Astrocyte (in vitro differentiated cells and primary cell): Measurements from ENCODE around the gene KCTD13. TPM values are rescaled to one million over a fixed set of nuclear protein-coding genes. Genes with fewer than 3 reads are reported as not detected.

Experiments
- DNase-seq: peaks from one replicate; pipeline ENCODE4 v3.0.0-alpha.2; 2010; ENCODE audit warnings: low read depth
- FAIRE-seq: peaks from 2 replicates; lab custom pipeline; 2011; peaks lifted over from hg19 to GRCh38; lab: Jason Lieb, UNC
- H2AFZ ChIP-seq: 2 replicates; pipeline ENCODE4 v1.6.0; 2012; ENCODE audit warnings: low read depth, low read length, inconsistent platforms
- H3K27ac ChIP-seq: 2 replicates; pipeline ENCODE4 v1.5.1; 2011; ENCODE audit warnings: low read depth, low read length, inconsistent platforms
- H3K27me3 ChIP-seq: 2 replicates; pipeline ENCODE4 v1.6.0; 2011; ENCODE audit warnings: low read length, inconsistent platforms; ENCODE audit not compliant: insufficient read depth
- H3K36me3 ChIP-seq: 2 replicates; pipeline ENCODE4 v1.5.1; 2011; ENCODE audit warnings: low read length, inconsistent platforms; ENCODE audit not compliant: insufficient read depth
- H3K4me1 ChIP-seq: 2 replicates; pipeline ENCODE4 v1.5.1; 2011; ENCODE audit warnings: low read length, inconsistent platforms; ENCODE audit not compliant: insufficient read depth
- H3K4me2 ChIP-seq: 2 replicates; pipeline ENCODE4 v1.6.0; 2012; ENCODE audit warnings: low read length, inconsistent platforms
- H3K4me3 ChIP-seq: 2 replicates; pipeline ENCODE4 v1.5.1; 2011; ENCODE audit warnings: low read depth, mild to moderate bottlenecking, low read length, inconsistent platforms; ENCODE audit not compliant: insufficient read depth
- H3K79me2 ChIP-seq: 2 replicates; pipeline ENCODE4 v1.6.0; 2012; ENCODE audit warnings: mild to moderate bottlenecking, low read length, inconsistent platforms; ENCODE audit not compliant: insufficient read depth
- H3K9ac ChIP-seq: 2 replicates; pipeline ENCODE4 v1.6.0; 2012; ENCODE audit warnings: mild to moderate bottlenecking, low read length, inconsistent platforms
- H3K9me3 ChIP-seq: 2 replicates; pipeline ENCODE4 v1.5.1; 2012; ENCODE audit warnings: low read depth, mild to moderate bottlenecking, low read length, inconsistent platforms; ENCODE audit not compliant: insufficient read depth
- H4K20me1 ChIP-seq: 2 replicates; pipeline ENCODE4 v1.6.0; 2012; ENCODE audit warnings: low read length, inconsistent platforms; ENCODE audit not compliant: insufficient read depth
- H3K27ac Mint-ChIP-seq: one replicate; pipeline ENCODE4 v1.8.0; 2021; ENCODE audit warnings: mild to moderate bottlenecking, mixed read lengths; ENCODE audit not compliant: unreplicated experiment
- H3K27me3 Mint-ChIP-seq: one replicate; pipeline ENCODE4 v1.8.0; 2021; ENCODE audit warnings: low read depth, mixed read lengths; ENCODE audit not compliant: unreplicated experiment
- H3K36me3 Mint-ChIP-seq: one replicate; pipeline ENCODE4 v1.8.0; 2021; ENCODE audit warnings: low read depth, mixed read lengths; ENCODE audit not compliant: unreplicated experiment
- H3K4me1 Mint-ChIP-seq: one replicate; pipeline ENCODE4 v1.8.0; 2021; ENCODE audit warnings: low read depth, mixed read lengths; ENCODE audit not compliant: unreplicated experiment
- H3K4me3 Mint-ChIP-seq: one replicate; pipeline ENCODE4 v1.8.0; 2021; ENCODE audit warnings: mild to moderate bottlenecking, moderate library complexity, mixed read lengths; ENCODE audit not compliant: unreplicated experiment
- H3K9me3 Mint-ChIP-seq: one replicate; pipeline ENCODE4 v1.8.0; 2021; ENCODE audit warnings: mild to moderate bottlenecking, mixed read lengths; ENCODE audit not compliant: unreplicated experiment
- CTCF ChIP-seq: IDR thresholded peaks from 2 replicates; pipeline ENCODE4 v1.5.1; 2011; ENCODE audit warnings: low read depth, mild to moderate bottlenecking, inconsistent platforms, low read length, moderate library complexity; ENCODE audit not compliant: insufficient read depth
- EZH2 ChIP-seq: IDR thresholded peaks from 2 replicates; pipeline ENCODE4 v1.6.1; 2012; ENCODE audit warnings: mild to moderate bottlenecking, low read length, inconsistent platforms; ENCODE audit not compliant: insufficient read depth
- total RNA-seq: library from RNA; stranded (reverse); gene quantifications from 2 replicates; pipeline ENCODE4 v1.2.1, GENCODE V29; 2021

KCTD13 gene
- total RNA-seq, 1 donor from 2014 or later, result 27.1 TPM

DNA sequence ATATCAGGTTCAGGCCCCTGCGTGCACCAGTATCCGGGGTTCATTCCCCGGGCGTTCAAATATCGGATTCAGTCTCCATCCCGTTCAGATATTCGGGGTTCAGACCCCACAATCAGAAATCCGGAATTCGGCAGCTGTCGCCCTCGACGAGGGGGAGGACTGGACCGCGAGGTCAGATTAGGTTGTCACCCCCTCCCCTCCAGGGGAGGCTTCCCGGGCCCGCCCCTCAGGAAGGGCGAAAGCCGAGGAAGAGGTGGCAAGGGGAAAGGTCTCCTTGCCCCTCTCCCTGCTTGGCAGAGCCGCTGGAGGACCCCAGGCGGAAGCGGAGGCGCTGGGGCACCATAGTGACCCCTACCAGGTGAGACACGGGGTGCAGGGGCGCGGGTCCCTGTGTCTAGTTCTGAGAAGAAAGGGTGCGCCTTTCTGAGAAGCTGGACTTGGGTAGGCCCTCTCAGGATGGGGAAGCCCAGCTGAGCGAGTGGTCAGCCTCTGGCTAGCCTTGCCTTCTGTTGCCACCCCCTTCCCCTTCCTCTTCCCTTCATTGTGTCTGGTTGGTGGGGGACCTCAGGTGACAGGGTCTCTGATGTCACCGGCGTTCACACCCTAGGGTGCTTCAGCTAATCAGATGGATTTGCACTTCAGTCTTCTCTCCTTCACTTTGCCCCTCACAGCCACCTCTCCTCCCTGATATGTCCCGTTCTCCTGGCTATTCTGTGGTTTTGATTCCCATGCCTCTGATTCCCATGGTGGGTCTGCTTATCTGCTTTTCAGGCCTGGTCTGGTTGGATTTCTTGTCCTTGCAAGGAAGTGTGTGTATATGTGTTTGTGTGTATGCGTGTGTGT lies 48.5 kb upstream of the KCTD13 start:
- no peak for FAIRE-seq
- H3K79me2 ChIP-seq, result peaks cover 54% of the 10 kb centered on the region

DNA sequence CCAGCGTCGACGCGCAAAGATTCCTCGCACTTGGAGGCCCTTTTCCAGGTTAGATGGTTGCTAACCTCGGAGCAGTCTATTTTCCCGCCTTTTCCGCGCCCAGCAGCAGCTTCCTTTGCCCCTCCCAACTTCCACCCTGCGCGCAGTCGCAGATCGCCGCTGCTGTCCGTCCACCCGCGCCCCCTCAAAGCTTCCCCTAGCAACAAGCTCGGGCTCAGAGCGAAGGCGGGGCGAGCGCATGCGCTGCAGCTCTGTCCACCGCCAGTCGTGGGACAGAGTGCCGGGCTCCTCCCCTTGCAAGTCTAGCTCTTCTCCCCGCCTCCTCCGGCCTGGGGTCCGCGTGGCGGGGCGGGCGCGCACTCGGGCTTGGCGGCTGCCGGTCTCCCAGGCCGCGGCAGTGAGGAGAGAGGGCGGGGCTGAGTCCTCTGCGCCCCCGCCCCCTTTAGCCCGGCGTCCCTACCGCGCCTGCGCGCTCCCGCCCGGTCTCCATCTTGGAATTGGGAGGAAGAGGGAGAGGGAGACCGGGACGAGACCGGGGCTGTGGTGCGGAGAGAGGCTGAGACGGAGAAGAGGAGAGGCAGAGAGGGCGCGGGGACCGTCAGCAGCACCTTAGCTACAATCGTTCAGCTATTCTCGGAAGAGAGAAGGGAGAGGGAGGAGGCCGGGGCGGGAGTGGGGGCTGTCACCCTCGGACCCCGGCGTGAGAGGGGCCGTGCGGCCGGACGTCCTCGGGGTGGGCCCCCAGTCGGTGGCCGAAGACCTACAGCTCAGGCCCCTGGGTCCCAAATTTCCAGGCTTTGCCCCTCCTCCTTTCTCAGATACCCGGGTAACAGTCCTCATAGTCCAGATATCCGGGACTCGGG lies 47.6 kb upstream of the KCTD13 start, which contains the start of gene TAOK2:
Gene TAOK2, plus strand, starts transcription at position 485 of the 863 bp plus-strand sequence. CDS start 3,905 bp downstream, outside the sequence.
- Histone ChIP-seq H3K4me1 (peaks cover 23% of the 10 kb centered on the region), H3K9me3 (peaks cover 3% of the 10 kb centered on the region), H3K27ac (peak within 1 kb of the TSS; percentile 79), H3K4me3 (peak within 1 kb of the TSS; percentile 82), H3K36me3 (peaks cover 11% of the 10 kb centered on the region), H3K27me3 (no peaks in the 10 kb centered on the region), H3K79me2 (peaks cover 49% of the 10 kb centered on the region), H2AFZ (peak within 1 kb of the TSS; percentile 72), H4K20me1 (peaks cover 42% of the 10 kb centered on the region), H3K9ac (peak within 1 kb of the TSS; percentile 92), H3K4me2 (peak within 1 kb of the TSS; percentile 95)
- Mint-ChIP-seq H3K4me1 (peaks cover 17% of the 10 kb centered on the region), H3K27ac (peak within 1 kb of the TSS; percentile 77), H3K27me3 (no peaks in the 10 kb centered on the region), H3K36me3 (peaks cover 38% of the 10 kb centered on the region), H3K4me3 (peak within 1 kb of the TSS; percentile 88), H3K9me3 (peaks cover 3% of the 10 kb centered on the region)
- peak; percentile 97 for DNase-seq
- TF ChIP-seq EZH2 (no peak), CTCF (no peak)
- no peak for FAIRE-seq

More for the DNA sequence above, 48.5 kb upstream of the KCTD13 start:
- Histone ChIP-seq H4K20me1 (peaks cover 51% of the 10 kb centered on the region), H3K9ac (peak overlapping the region; percentile 92), H3K4me2 (peak overlapping the region; percentile 95), H3K9me3 (peaks cover 3% of the 10 kb centered on the region), H3K36me3 (peaks cover 18% of the 10 kb centered on the region), H3K27ac (peak overlapping the region; percentile 79), H3K4me1 (peaks cover 23% of the 10 kb centered on the region), H3K4me3 (peak overlapping the region; percentile 82), H2AFZ (peak overlapping the region; percentile 72), H3K27me3 (no peaks in the 10 kb centered on the region)
- peak; percentile 9 for DNase-seq
- Mint-ChIP-seq H3K27ac (peak overlapping the region; percentile 77), H3K4me1 (peaks cover 17% of the 10 kb centered on the region), H3K36me3 (peaks cover 36% of the 10 kb centered on the region), H3K4me3 (peak overlapping the region; percentile 88), H3K27me3 (no peaks in the 10 kb centered on the region), H3K9me3 (peaks cover 3% of the 10 kb centered on the region)
- TF ChIP-seq CTCF, result no peak
- no peak for TF ChIP-seq EZH2
